ENCODE results near the gene NRIP1. TPM values are rescaled to one million over a fixed set of nuclear protein-coding genes. Genes with fewer than 3 reads are reported as not detected.

The NRIP1 gene
- total RNA-seq, 1 experiment from 2014 or later, result 14.6 TPM

- BruUV-seq (replicated peaks), result no TSS peak
- Histone ChIP-seq H3K4me3 (ENCODE audit: low read depth, low read length, poor library complexity, severe bottlenecking) (no peak overlapping the region), H3K36me3 (ENCODE audit: insufficient read depth, low read length, poor library complexity, severe bottlenecking) (no peaks in the 10 kb centered on the region), H3K27me3 (replicated peaks; ENCODE audit: insufficient read depth, low read depth, low read length, poor library complexity) (no peaks in the 10 kb centered on the region), H3K9me3 (ENCODE audit: low read depth, low read length, poor library complexity, severe bottlenecking) (no peaks in the 10 kb centered on the region), H3K27ac (ENCODE audit: low read depth, low read length, poor library complexity, severe bottlenecking) (no peak overlapping the region), H3K4me1 (ENCODE audit: insufficient read depth, low read length, poor library complexity, severe bottlenecking) (peaks cover 7% of the 10 kb centered on the region)
- ChIA-PET CTCF (no interaction called here), POLR2A (ENCODE audit: low non-redundant PET) (no interaction called here)
- no peak for TF ChIP-seq CTCF (conservative IDR thresholded peaks at IDR 0.05; ENCODE audit: low read depth, low read length)
- no peak for TF ChIP-seq EZH2 (IDR thresholded peaks at IDR 0.05; ENCODE audit: borderline replicate concordance, low read depth, low read length, poor library complexity, severe bottlenecking)
- no peak for DNase-seq (ENCODE audit: low spot score)
- intact Hi-C loops (cut with micrococcal nuclease; ENCODE audit: unreplicated experiment), result no loop called here
Observed at GRCh38 chr21:15011967-15012366, 52.8 kb downstream of the NRIP1 start.

GRCh38 chr21:15010645-15011044, 54.2 kb downstream of the NRIP1 start:
- Histone ChIP-seq H3K4me1 (ENCODE audit: insufficient read depth, low read length, poor library complexity, severe bottlenecking) (peaks cover 7% of the 10 kb centered on the region), H3K36me3 (ENCODE audit: insufficient read depth, low read length, poor library complexity, severe bottlenecking) (no peaks in the 10 kb centered on the region), H3K4me3 (ENCODE audit: low read depth, low read length, poor library complexity, severe bottlenecking) (no peak overlapping the region), H3K27ac (ENCODE audit: low read depth, low read length, poor library complexity, severe bottlenecking) (no peak overlapping the region), H3K9me3 (ENCODE audit: low read depth, low read length, poor library complexity, severe bottlenecking) (no peaks in the 10 kb centered on the region), H3K27me3 (replicated peaks; ENCODE audit: insufficient read depth, low read depth, low read length, poor library complexity) (no peaks in the 10 kb centered on the region)
- ChIA-PET POLR2A (ENCODE audit: low non-redundant PET) (no interaction called here), CTCF (no interaction called here)
- DNase-seq (ENCODE audit: low spot score), result no peak
- BruUV-seq (replicated peaks), result no TSS peak
- no peak for TF ChIP-seq EZH2 (IDR thresholded peaks at IDR 0.05; ENCODE audit: borderline replicate concordance, low read depth, low read length, poor library complexity, severe bottlenecking)
- TF ChIP-seq CTCF (conservative IDR thresholded peaks at IDR 0.05; ENCODE audit: low read depth, low read length), result no peak
- intact Hi-C loops (cut with micrococcal nuclease; ENCODE audit: unreplicated experiment), result no loop called here

DNA sequence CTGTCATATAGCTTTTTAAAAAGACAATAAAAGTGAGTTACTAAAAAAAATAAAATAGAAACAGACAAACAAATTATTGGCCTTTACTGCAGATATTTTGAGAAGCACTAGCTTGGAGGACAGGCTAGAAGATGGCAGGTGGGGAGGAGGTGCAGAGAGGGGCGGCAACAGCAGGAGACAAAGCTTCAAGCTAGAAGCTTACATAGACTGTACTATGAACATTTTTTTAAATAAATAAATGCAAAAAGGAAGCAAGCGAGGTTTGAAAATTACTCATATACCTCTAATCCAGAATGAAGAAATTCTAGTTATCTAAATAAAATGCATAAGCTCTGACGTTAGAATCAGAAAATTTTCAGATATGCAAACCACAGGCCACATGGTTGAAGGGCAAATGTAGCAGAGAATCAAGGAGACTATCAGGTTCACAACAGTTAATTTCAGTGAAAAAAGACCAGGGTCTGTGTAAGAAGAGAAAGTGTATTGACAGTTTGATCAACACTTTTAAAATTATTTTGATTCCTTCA, 54.9 kb downstream of the NRIP1 start:
- DNase-seq (ENCODE audit: low spot score), result no peak
- TF ChIP-seq CTCF (conservative IDR thresholded peaks at IDR 0.05; ENCODE audit: low read depth, low read length), result no peak
- Histone ChIP-seq H3K4me3 (ENCODE audit: low read depth, low read length, poor library complexity, severe bottlenecking) (no peak overlapping the region), H3K36me3 (ENCODE audit: insufficient read depth, low read length, poor library complexity, severe bottlenecking) (no peaks in the 10 kb centered on the region), H3K27ac (ENCODE audit: low read depth, low read length, poor library complexity, severe bottlenecking) (no peak overlapping the region), H3K9me3 (ENCODE audit: low read depth, low read length, poor library complexity, severe bottlenecking) (no peaks in the 10 kb centered on the region), H3K4me1 (ENCODE audit: insufficient read depth, low read length, poor library complexity, severe bottlenecking) (peaks cover 7% of the 10 kb centered on the region), H3K27me3 (replicated peaks; ENCODE audit: insufficient read depth, low read depth, low read length, poor library complexity) (no peaks in the 10 kb centered on the region)
- intact Hi-C loops (cut with micrococcal nuclease; ENCODE audit: unreplicated experiment), result no loop called here
- CTCF ChIA-PET, result no interaction called here
- POLR2A ChIA-PET (ENCODE audit: low non-redundant PET), result no interaction called here
- no TSS peak for BruUV-seq (replicated peaks)
